RWPE1 (cell line): ENCODE measurements around the gene SMPX.

ENCODE experiments used
- CTCF ChIA-PET: fragments of 350-600 bp; sonication (Branson Sonifier 250); formaldehyde crosslinking; extraction: SDS; loops from one replicate; lab custom pipeline; 2021; lab: Yijun Ruan, JAX
- POLR2A ChIA-PET: fragments of 400-600 bp; formaldehyde crosslinking; extraction: SDS; loops from one replicate; lab custom pipeline; 2020; ENCODE audit warnings: antibody characterized with exemption; ENCODE audit not compliant: low non-redundant PET; lab: Yijun Ruan, JAX
- DNase-seq: peaks from one replicate; pipeline ENCODE4 v3.0.0; 2012; ENCODE audit warnings: low spot score
- H3K27ac ChIP-seq: fragments of 450-650 bp; 2 replicates; pipeline ENCODE4 v1.5.1; 2017
- TF ChIP-seq, protein P1 (sequence below): fragments of 450-650 bp; conservative IDR thresholded peaks from 2 replicates; pipeline ENCODE4 v1.5.1; 2017; ENCODE audit warnings: low read depth, mild to moderate bottlenecking

Gene SMPX

GRCh38 chrX:21757960-21758359 is at the start of gene SMPX:
Gene SMPX, minus strand, starts transcription at chrX:21758116. Its CDS starts 3,826 bp downstream, at chrX:21754290.
- CTCF ChIA-PET = no interaction called here
- TF ChIP-seq, protein P1, sequence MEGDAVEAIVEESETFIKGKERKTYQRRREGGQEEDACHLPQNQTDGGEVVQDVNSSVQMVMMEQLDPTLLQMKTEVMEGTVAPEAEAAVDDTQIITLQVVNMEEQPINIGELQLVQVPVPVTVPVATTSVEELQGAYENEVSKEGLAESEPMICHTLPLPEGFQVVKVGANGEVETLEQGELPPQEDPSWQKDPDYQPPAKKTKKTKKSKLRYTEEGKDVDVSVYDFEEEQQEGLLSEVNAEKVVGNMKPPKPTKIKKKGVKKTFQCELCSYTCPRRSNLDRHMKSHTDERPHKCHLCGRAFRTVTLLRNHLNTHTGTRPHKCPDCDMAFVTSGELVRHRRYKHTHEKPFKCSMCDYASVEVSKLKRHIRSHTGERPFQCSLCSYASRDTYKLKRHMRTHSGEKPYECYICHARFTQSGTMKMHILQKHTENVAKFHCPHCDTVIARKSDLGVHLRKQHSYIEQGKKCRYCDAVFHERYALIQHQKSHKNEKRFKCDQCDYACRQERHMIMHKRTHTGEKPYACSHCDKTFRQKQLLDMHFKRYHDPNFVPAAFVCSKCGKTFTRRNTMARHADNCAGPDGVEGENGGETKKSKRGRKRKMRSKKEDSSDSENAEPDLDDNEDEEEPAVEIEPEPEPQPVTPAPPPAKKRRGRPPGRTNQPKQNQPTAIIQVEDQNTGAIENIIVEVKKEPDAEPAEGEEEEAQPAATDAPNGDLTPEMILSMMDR = no peak
- POLR2A ChIA-PET = no interaction called here
- H3K27ac ChIP-seq = no peak within 1 kb of the TSS
- DNase-seq = no peak

GRCh38 chrX:21806691-21807090 is 48.8 kb upstream of the SMPX start:
- no peak for DNase-seq
- no peak overlapping the region for H3K27ac ChIP-seq
- ChIA-PET POLR2A (no interaction called here), CTCF (interaction anchor here (0.7 kb wide), 1 partner anchor 1699 kb away, joined by 4 read pairs; no protein-coding TSS in a partner anchor)
- TF ChIP-seq, protein P1 = no peak

- POLR2A ChIA-PET = no interaction called here
- H3K27ac ChIP-seq = no peak overlapping the region
- TF ChIP-seq, protein P1 = no peak
- CTCF ChIA-PET = no interaction called here
- DNase-seq = no peak
Observed at GRCh38 chrX:21802839-21803238, 44.9 kb upstream of the SMPX start.

DNA sequence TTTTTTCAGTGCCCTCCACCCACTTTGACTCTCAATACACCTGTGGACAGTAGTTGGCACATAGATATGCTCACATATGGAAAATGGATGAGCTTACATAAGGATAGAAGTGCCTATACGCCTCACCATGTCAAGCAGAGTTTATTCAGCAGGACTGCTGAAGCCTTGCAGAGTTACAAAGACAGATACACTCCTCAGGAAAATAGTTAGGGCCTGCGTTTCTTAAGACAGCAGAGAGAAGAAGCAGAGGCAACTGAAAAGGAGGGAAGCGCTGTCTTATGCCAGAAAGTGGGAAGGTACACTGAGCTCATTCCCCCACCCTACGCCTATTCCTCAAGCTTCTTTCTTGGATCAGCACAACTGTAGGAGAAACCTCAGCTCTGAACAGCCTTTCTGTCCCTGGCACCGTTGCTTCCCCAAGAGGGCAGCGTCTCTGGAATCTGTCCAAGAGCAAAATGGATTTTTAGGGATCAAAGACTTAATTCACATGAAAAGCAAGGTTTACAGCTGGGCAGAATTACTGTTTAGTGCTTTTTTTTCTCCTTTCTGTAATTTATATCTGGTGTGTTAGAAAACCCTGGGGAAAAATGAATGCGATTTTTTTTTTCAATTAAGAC is 44.2 kb upstream of the SMPX start:
- ChIA-PET POLR2A (no interaction called here), CTCF (interaction anchor here (0.7 kb wide), 1 partner anchor 165 kb away, joined by 5 read pairs; no protein-coding TSS in a partner anchor)
- TF ChIP-seq, protein P1 = no peak
- H3K27ac ChIP-seq = no peak overlapping the region
- DNase-seq = no peak

- no peak overlapping the region for H3K27ac ChIP-seq
- POLR2A ChIA-PET = no interaction called here
- DNase-seq = no peak
Observed at GRCh38 chrX:21800344-21800770, 42.4 kb upstream of the SMPX start.

DNA sequence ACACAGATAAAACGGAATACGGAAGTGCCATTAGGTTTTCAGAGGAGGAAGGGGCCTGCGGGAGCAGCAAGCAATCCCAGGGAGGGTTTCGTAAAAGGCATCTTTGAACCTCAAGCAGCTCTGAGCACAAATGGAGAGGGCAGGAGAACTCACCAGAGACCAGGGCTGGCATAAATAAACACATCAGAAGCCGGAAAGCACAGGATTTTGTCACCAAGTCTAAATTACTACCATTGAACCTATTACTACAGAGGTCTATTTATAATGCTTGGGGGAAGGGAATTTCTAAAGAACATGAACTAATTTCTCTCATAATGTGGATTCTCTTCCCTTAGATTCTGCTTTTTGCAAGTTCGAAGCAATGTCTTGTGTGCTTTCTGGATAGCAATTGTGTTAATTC is 41.9 kb upstream of the SMPX start:
- ChIA-PET CTCF (no interaction called here), POLR2A (no interaction called here)
- TF ChIP-seq, protein P1 = no peak
- no peak for DNase-seq
- H3K27ac ChIP-seq = no peak overlapping the region

More at GRCh38 chrX:21800344-21800770, 42.4 kb upstream of the SMPX start:
- TF ChIP-seq, protein P1 = no peak
- CTCF ChIA-PET = no interaction called here
